Medulla oblongata (tissue), 1 donor: ENCODE measurements around the gene ERC2.

Experiments used
- DNase-seq: peaks from one replicate; pipeline ENCODE4 v3.0.0-alpha.2; 2015; ENCODE audit errors: extremely low spot score

Gene ERC2

GRCh38 chr3:56253941-56254665, 214.2 kb downstream of the ERC2 start:
- no peak for DNase-seq

- peak; percentile 86 for DNase-seq
Observed at GRCh38 chr3:56251343-56251945, 216.8 kb downstream of the ERC2 start.

- no peak for DNase-seq
Observed at GRCh38 chr3:56248021-56248420, 220.2 kb downstream of the ERC2 start.

GRCh38 chr3:56238299-56238698, 230.0 kb downstream of the ERC2 start:
- DNase-seq: no peak

GRCh38 chr3:56233742-56234141, 234.5 kb downstream of the ERC2 start:
- DNase-seq: no peak

- no peak for DNase-seq
Observed at GRCh38 chr3:56229311-56229710, 239.0 kb downstream of the ERC2 start.

GRCh38 chr3:56222866-56223265, 245.4 kb downstream of the ERC2 start:
- DNase-seq: no peak

- peak; percentile 22 for DNase-seq
Observed at GRCh38 chr3:56219894-56220805, 248.1 kb downstream of the ERC2 start.

GRCh38 chr3:56209982-56210751, 258.1 kb downstream of the ERC2 start:
- DNase-seq: no peak

GRCh38 chr3:56207922-56208321, 260.3 kb downstream of the ERC2 start:
- DNase-seq: no peak

- DNase-seq: no peak
Observed at GRCh38 chr3:56205406-56205805, 262.9 kb downstream of the ERC2 start.

- DNase-seq: no peak
Observed at GRCh38 chr3:56202997-56203396, 265.3 kb downstream of the ERC2 start.

- no peak for DNase-seq
Observed at GRCh38 chr3:56201407-56201806, 266.9 kb downstream of the ERC2 start.

GRCh38 chr3:56200251-56200650, 268.0 kb downstream of the ERC2 start:
- no peak for DNase-seq

- no peak for DNase-seq
Observed at GRCh38 chr3:56197991-56198390, 270.3 kb downstream of the ERC2 start.

GRCh38 chr3:56197259-56197965, 270.9 kb downstream of the ERC2 start:
- no peak for DNase-seq

- no peak for DNase-seq
Observed at GRCh38 chr3:56196700-56197099, 271.6 kb downstream of the ERC2 start.

- no peak for DNase-seq
Observed at GRCh38 chr3:56193519-56193918, 274.7 kb downstream of the ERC2 start.

GRCh38 chr3:56192001-56192400, 276.3 kb downstream of the ERC2 start:
- DNase-seq: no peak

- DNase-seq: no peak
Observed at GRCh38 chr3:56190771-56191305, 277.4 kb downstream of the ERC2 start.

- DNase-seq: no peak
Observed at GRCh38 chr3:56190130-56190529, 278.1 kb downstream of the ERC2 start.
